Eye (tissue), 1 donor: ENCODE results near the gene RAB40C.

ENCODE experiments used
- DNase-seq: peaks from one replicate; pipeline ENCODE4 v3.0.0-alpha.2; 2015

The RAB40C gene

GRCh38 chr16:671353-672131, 81.7 kb downstream of the RAB40C start:
- DNase-seq, result no peak

- no peak for DNase-seq
Observed at GRCh38 chr16:672371-672770, 82.5 kb downstream of the RAB40C start.

GRCh38 chr16:672851-673250, 83.0 kb downstream of the RAB40C start:
- no peak for DNase-seq

GRCh38 chr16:673399-673991, 83.6 kb downstream of the RAB40C start:
- no peak for DNase-seq

GRCh38 chr16:674214-674881, 84.5 kb downstream of the RAB40C start:
- no peak for DNase-seq

- DNase-seq, result peak; percentile 55
Observed at GRCh38 chr16:674968-675883, 85.4 kb downstream of the RAB40C start, which contains the start of gene RHBDL1. RHBDL1 (plus strand) TSS chr16:675671; CDS start chr16:675791, 120 bp downstream.

- peak; percentile 18 for DNase-seq
Observed at GRCh38 chr16:675884-676564, 86.2 kb downstream of the RAB40C start.

GRCh38 chr16:676565-676902, 86.7 kb downstream of the RAB40C start:
- no peak for DNase-seq

- DNase-seq, result peak; percentile 30
Observed at GRCh38 chr16:676913-677312, 87.0 kb downstream of the RAB40C start.

GRCh38 chr16:677316-678190, 87.7 kb downstream of the RAB40C start:
- peak; percentile 24 for DNase-seq

- DNase-seq, result no peak
Observed at GRCh38 chr16:678209-678857, 88.5 kb downstream of the RAB40C start.
